Ishikawa (cell line): ENCODE results near the gene GMEB2.

Experiments
- EGR1 ChIP-seq: IDR thresholded peaks from 2 replicates; pipeline ENCODE4 v1.6.1; 2012
- MAX ChIP-seq: IDR thresholded peaks from 2 replicates; pipeline ENCODE4 v1.6.1; 2012
- REST ChIP-seq: IDR thresholded peaks from 2 replicates; pipeline ENCODE4 v1.6.1; 2012; ENCODE audit warnings: low read depth, mild to moderate bottlenecking
- TAF1 ChIP-seq: IDR thresholded peaks from 2 replicates; pipeline ENCODE4 v1.6.1; 2012; ENCODE audit warnings: low read depth, mild to moderate bottlenecking
- YY1 ChIP-seq: IDR thresholded peaks from 2 replicates; pipeline ENCODE4 v1.6.1; 2012; ENCODE audit warnings: low read depth
- ZBTB7A ChIP-seq: IDR thresholded peaks from 2 replicates; pipeline ENCODE4 v1.6.1; 2012; ENCODE audit warnings: low read depth

GRCh38 chr20:63663332-63664066 is 36.6 kb upstream of the GMEB2 start:
- TF ChIP-seq MAX (no peak), ZBTB7A (no peak), EGR1 (no peak), TAF1 (no peak), YY1 (no peak), REST (no peak)
